Measurements from ENCODE around the gene NTN4.

NTN4 gene

DNA sequence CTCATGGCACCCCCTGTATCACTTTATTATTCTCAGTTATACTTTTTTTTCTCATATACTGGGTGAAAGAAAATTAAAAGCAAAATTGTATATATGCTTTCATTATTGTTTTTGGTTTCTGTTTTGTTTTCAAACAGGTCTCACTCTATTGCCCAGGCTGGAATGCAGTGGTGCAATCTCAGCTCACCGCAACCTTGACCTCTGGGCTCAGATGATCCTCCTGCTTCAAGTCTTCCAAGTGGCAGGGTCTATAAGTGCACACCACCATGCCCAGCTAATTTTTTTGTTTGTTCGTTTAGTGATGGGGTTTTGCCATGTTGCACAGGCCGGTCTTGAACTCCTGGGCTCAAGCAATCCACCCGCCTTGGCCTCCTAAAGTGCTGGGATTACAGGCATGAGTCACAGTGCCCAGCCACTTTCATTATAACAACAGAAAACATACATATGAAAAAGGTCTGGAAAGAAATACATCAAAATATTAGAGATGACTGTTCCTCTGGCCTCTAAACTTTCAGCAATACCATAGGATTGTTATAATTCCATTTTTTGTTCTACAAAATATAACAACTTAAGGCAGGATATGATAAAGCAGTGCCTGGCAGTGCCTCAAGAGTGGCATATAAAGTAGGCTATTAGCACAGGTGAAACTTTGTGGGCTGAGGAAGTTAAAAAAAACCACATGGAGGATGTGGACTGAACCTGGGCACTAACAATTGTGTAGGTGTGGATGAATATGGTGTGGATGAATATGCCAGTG is 5.8 kb upstream of the NTN4 start:
- TF ChIP-seq, protein P1, sequence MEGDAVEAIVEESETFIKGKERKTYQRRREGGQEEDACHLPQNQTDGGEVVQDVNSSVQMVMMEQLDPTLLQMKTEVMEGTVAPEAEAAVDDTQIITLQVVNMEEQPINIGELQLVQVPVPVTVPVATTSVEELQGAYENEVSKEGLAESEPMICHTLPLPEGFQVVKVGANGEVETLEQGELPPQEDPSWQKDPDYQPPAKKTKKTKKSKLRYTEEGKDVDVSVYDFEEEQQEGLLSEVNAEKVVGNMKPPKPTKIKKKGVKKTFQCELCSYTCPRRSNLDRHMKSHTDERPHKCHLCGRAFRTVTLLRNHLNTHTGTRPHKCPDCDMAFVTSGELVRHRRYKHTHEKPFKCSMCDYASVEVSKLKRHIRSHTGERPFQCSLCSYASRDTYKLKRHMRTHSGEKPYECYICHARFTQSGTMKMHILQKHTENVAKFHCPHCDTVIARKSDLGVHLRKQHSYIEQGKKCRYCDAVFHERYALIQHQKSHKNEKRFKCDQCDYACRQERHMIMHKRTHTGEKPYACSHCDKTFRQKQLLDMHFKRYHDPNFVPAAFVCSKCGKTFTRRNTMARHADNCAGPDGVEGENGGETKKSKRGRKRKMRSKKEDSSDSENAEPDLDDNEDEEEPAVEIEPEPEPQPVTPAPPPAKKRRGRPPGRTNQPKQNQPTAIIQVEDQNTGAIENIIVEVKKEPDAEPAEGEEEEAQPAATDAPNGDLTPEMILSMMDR (conservative IDR thresholded peaks at IDR 0.05; ENCODE audit: control insufficient read depth, insufficient read depth, low read depth, low read length) = no peak
- no peak overlapping the region for H3K4me3 ChIP-seq (ENCODE audit: control insufficient read depth, low read depth, low read length)
- no peak for DNase-seq (ENCODE audit: low read depth)

DNA sequence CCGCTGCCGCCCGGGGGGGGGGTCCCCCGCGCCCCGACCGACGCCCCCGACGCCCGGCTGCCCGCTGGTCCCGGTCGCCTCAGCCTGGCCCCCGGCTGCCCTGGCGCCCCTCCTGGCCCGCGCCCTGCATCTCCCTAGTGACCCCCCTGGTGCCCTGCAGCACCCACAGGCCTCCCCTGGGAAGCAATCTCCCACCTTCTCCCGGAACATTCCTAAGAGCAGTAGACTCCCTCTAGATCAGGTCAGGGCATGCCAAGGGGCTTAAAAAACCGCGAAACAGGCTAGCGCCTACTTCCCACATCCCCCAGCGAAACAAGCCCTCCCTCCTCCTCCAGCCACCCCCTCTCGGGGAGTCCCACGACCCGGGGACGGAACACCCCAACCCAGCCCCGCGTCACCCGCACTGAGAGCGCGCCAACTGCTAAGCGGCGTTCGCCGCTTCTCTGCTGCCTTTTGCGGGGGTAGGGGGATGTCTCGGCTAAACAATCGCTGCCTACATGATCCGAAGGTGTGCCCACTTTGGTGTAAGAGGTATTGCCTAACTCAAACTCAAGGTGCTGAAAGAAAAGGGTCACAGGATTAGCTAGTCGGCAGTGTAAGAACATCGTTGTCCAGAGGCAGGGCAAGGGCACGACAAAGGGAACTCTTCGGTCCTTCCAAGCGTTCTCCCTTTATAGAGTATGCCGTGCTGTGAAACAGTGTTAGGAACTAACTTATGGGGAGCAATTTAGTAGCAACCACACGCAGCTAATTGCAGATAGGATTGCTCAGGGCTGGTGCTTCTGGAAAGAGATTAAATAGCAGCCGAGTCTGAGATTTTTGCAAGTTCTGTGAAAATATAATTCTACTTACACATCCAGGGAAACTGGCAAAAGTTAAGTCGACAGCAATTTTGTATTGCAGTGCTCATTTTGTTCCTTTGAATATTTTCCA is 619 bp upstream of the NTN4 start:
- DNase-seq (ENCODE audit: low read depth) = no peak
- peak overlapping the region; percentile 28 for H3K4me3 ChIP-seq (ENCODE audit: control insufficient read depth, low read depth, low read length)
- TF ChIP-seq, protein P1 (conservative IDR thresholded peaks at IDR 0.05; ENCODE audit: control insufficient read depth, insufficient read depth, low read depth, low read length) = no peak

DNA sequence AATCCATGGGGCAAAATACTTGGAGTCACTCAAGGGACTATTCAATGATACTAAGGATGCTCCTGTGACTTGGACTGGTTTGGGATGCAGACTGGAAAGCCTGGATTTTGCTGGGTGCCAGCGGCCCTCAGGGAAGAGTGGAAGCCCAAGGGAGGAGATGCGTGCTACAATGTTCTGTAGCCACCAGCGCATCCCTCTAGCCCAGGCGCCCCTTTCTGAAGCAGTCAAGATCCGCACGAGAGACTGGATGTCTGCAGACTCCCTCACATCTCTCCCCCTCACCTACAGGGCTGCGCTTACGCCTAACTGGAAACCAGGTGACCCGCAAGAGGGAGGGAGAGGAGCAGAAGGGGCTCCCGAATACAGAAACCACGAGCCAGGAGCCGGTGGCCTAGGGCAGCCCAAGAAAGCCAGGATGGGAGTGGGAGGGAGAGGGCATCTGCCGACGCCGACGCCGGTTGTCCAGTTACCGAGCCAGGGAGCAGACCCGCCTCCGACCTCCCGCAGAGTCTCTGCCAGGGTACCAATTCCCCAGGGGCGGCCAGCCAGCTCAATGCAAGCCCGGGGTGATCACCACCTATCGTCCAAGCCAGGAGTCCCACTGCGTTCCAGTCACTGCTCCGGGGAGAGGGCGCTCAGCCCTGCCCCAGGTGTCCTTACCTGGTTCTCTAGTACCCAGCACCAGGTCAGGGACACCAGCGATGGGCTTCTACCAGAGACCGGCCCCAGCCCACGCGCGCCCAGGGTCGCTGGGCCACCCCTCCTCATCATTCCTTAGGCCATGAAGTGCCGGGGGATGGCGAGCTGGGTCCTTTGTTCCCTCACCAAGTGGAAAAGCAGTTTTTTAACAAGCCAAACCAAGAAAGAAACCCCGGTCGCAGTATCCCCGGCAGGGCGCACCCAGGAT is 1.2 kb downstream of the NTN4 start:
- TF ChIP-seq, protein P1 (conservative IDR thresholded peaks at IDR 0.05; ENCODE audit: control insufficient read depth, insufficient read depth, low read depth, low read length) = no peak
- no peak for DNase-seq (ENCODE audit: low read depth)
- H3K4me3 ChIP-seq (ENCODE audit: control insufficient read depth, low read depth, low read length) = peak overlapping the region; percentile 52

DNA sequence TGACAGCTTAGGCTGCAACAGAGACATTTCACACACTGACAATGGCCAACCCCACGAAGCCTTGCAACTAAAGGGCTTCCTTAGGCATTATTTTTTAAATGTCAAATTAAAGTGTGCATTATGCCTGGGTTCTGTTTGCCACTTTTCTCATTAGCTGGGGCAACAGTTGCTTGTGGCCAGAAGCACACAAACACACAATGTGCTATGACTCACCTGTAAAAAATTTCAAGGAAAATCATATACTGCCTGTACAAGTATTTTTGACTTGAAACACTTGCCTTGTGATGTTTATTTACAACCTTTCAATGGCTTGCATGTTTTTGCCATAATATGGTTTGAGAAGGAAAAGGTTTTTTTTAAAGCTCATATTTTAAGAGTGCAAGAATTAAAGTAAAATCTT is 1.9 kb downstream of the NTN4 start:
- H3K4me3 ChIP-seq (ENCODE audit: control insufficient read depth, low read depth, low read length) = no peak overlapping the region
- TF ChIP-seq, protein P1 (conservative IDR thresholded peaks at IDR 0.05; ENCODE audit: control insufficient read depth, insufficient read depth, low read depth, low read length) = no peak
- DNase-seq (ENCODE audit: low read depth) = peak; percentile 54

DNA sequence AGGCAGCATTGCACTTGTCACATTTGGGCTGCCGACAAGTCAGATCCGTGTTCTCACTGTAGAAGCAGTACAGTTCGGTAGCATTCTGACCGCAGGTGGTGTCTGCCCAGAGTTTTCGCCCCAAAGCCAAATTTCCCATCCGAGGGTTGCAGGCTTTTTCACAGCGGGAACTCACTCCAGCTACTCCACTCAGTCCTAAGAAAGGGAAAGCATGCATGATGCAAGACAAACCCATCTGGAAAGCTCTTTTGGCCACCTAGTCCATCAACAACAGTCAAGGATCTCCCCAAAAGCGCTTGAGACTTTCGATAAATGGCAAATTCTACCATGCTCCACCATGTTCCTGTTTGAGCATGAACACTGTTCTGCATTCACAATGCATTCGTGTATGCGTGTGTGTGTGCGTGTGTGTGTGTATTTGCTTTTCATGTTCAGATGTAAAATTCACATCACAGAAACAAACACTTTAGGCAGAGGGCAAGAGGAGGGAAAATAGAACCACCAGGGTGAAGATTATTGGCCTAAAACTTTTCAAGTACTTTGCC is 3.2 kb downstream of the NTN4 start:
- H3K4me3 ChIP-seq (ENCODE audit: control insufficient read depth, low read depth, low read length) = no peak overlapping the region
- TF ChIP-seq, protein P1 (conservative IDR thresholded peaks at IDR 0.05; ENCODE audit: control insufficient read depth, insufficient read depth, low read depth, low read length) = no peak
- DNase-seq (ENCODE audit: low read depth) = no peak

DNA sequence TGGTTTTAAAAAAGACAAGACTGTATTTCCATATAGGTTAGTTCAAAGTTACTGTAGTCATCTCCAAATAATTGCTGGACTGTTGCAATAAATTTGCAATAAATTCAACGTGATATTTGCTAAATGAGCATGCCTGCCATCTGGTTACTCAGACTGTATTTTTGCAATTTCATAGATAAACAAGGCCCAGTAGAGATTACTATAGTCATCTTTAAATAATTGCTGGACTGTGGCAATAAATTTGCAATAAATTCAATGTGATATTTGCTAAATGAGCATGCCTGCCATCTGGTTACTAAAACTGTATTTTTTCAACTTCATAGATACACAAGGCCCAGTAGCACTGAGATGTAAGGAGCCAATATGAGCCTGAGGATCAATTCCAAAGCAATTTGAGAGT is 5.6 kb downstream of the NTN4 start:
- no peak for DNase-seq (ENCODE audit: low read depth)
- TF ChIP-seq, protein P1 (conservative IDR thresholded peaks at IDR 0.05; ENCODE audit: control insufficient read depth, insufficient read depth, low read depth, low read length) = no peak
- no peak overlapping the region for H3K4me3 ChIP-seq (ENCODE audit: control insufficient read depth, low read depth, low read length)
